T-helper 17 cell (primary cell): ENCODE results near the gene OR52D1. TPM values are rescaled to one million over a fixed set of nuclear protein-coding genes. Genes with fewer than 3 reads are reported as not detected.

Source experiments
- ATAC-seq: fragments of 150-1000 bp; cut with Tn5 transposase; 2 replicates; pipeline ENCODE4 v1.10.0; 2021; ENCODE audit warnings: mild to moderate bottlenecking, moderate library complexity
- DNase-seq, 3 donors: peaks; one replicate each; pipeline versions ENCODE4 v3.0.0 to v3.0.0-alpha.2; 2020 to 2021
- H3K9me3 ChIP-seq: one replicate; pipeline ENCODE4 v1.7.0; 2013; ENCODE audit warnings: low read length, mild to moderate bottlenecking; ENCODE audit not compliant: control insufficient read depth, poor library complexity, severe bottlenecking
- H3K27ac Mint-ChIP-seq: one replicate; pipeline ENCODE4 v1.8.0; 2022; ENCODE audit warnings: mild to moderate bottlenecking, moderate library complexity, mixed read lengths
- H3K27me3 Mint-ChIP-seq: one replicate; pipeline ENCODE4 v1.8.0; 2022; ENCODE audit warnings: mixed read lengths
- H3K36me3 Mint-ChIP-seq: one replicate; pipeline ENCODE4 v1.8.0; 2022; ENCODE audit warnings: low read depth, mixed read lengths
- H3K4me1 Mint-ChIP-seq: one replicate; pipeline ENCODE4 v1.8.0; 2022; ENCODE audit warnings: mild to moderate bottlenecking, mixed read lengths
- H3K4me3 Mint-ChIP-seq: one replicate; pipeline ENCODE4 v1.8.0; 2022; ENCODE audit warnings: mild to moderate bottlenecking, moderate library complexity, mixed read lengths
- total RNA-seq, 4 donors: library from RNA in 2 of 4; stranded (reverse) in 2 of 4; gene quantifications; one replicate each; pipeline ENCODE4 v1.2.3 and lab custom pipeline; 2022 to 2026

Gene OR52D1
- not detected for total RNA-seq
- 0 reads per million in 2 donors for total RNA-seq (lab: John Stamatoyannopoulos, UW)

DNA sequence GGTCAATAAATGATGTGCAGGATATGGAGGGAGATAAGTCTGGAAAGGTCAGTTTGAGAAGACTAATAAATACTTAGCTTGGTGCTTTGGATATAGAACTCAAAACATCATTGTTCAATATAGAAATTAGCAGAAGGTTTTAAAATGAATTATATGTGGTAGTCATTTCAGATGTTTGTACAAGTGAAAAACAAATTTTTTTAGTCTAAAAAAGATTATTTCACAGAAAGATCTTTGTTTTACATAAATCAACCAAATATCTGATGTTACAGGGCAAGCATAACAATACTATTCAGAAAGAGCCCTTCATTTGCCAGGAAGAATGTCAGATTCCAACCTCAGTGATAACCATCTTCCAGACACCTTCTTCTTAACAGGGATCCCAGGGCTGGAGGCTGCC is at the start of gene OR52D1:
OR52D1 (plus strand) TSS at position 301 of the 400 bp plus-strand sequence; CDS start at position 323, 22 bp downstream.
- DNase-seq = no peak
- Mint-ChIP-seq H3K36me3 (peaks cover 2% of the 10 kb centered on the region), H3K4me3 (no peak within 1 kb of the TSS), H3K27ac (no peak within 1 kb of the TSS), H3K4me1 (peaks cover 3% of the 10 kb centered on the region), H3K27me3 (peaks cover 31% of the 10 kb centered on the region)
- ATAC-seq = no peak
- no peaks in the 10 kb centered on the region for H3K9me3 ChIP-seq

DNA sequence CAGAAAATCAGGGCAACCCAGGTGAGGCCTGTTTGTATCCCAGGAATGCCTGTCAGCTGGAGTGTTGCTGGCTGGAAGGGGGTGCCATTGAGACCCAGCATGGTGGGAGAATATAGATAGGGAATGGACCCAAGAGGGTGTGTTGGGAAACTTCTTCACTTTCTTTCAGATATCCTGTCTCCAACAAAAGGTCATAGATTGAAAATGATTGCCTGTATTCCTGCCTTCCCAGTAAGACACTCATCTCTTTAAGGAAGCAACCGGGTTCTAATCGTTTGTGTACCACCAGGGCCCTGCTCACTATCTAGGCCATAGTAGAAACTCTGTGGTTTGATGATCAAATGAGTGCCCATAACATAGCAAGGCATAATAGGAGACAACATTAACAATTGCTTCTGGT is 47.1 kb upstream of the OR52D1 start, which contains the start of gene OR51I1:
OR51I1 (minus strand) TSS at position 101 of the 400 bp plus-strand sequence; CDS start at position 101, 0 bp downstream.
- Mint-ChIP-seq H3K27me3 (peaks cover 24% of the 10 kb centered on the region), H3K4me3 (no peak within 1 kb of the TSS), H3K4me1 (no peaks in the 10 kb centered on the region), H3K36me3 (peaks cover 2% of the 10 kb centered on the region), H3K27ac (no peak within 1 kb of the TSS)
- H3K9me3 ChIP-seq = no peaks in the 10 kb centered on the region
- ATAC-seq (no peak), DNase-seq (no peak)

DNA sequence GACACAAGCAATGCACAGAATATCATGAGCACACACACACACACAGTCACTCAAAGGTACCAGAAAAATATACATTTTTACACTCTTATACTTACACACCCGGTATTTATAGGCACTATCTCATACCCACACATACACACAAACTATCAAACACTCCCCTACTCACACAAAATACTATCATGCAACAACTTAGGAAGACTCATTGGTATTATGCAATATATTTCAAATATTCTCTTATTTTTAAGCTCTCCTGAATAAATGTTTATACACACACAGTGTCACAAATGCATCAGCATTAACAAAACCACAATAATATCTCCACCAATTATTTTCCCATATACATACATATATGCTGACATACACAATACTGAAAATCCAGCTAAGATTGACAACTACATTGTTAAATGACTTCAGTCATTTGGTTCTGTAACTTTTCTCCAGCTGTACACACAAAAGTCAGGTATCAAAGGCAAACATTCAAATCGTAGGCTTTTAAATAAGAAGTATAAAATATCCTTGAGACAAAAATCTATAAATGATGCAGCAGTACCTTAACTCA is 44.6 kb upstream of the OR52D1 start:
- DNase-seq = no peak
- Mint-ChIP-seq H3K4me1 (no peaks in the 10 kb centered on the region), H3K36me3 (peaks cover 2% of the 10 kb centered on the region), H3K27me3 (peaks cover 22% of the 10 kb centered on the region), H3K4me3 (no peak overlapping the region), H3K27ac (no peak overlapping the region)
- H3K9me3 ChIP-seq = no peaks in the 10 kb centered on the region
- no peak for ATAC-seq

DNA sequence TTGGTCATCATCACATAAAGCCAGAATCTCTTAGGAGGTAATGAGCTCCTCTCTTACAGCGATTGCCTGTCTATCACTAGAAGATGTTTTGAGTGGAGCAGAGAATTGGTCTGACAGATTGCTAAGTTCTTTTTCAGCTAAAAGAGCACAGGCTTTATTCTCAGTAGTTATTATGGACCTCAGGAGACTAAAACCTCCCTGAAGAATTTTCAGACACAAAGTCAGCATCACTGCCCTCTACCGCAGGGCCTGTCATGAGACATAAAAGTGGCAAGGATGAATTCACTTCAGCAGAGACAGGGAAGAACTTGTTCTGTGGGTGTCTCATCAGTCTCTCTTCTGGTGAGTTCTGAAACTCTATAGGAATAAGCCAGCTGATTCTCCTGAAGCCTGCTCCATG is 39.5 kb upstream of the OR52D1 start, which contains the start of gene OR51I2:
OR51I2 (plus strand) TSS at position 301 of the 400 bp plus-strand sequence. CDS start 4,166 bp downstream, outside the sequence.
- H3K27me3 Mint-ChIP-seq = peaks cover 39% of the 10 kb centered on the region

DNA sequence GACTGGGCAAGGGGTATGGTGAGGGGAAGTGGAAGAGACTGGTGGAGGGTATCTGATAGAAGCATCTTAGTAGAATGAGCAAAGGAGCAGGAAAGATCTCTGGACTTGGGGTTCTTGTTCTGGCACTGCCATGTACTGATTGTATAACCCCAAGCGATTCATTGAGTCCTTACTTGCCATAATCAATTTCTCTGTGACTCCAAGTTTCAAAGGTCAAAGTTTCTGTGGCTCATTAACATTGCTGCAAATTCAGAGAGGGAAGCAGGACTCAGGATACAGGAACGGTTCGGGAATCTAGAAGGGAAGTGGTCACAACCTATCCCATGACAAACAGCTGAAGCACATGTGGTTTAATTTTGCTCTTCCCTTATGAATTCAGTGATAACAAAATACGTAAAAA is 39.1 kb upstream of the OR52D1 start:
- H3K36me3 Mint-ChIP-seq = no peaks in the 10 kb centered on the region
- no peak overlapping the region for H3K27ac Mint-ChIP-seq
- no peak overlapping the region for H3K4me3 Mint-ChIP-seq
- ATAC-seq (no peak), DNase-seq (no peak)
- no peaks in the 10 kb centered on the region for H3K9me3 ChIP-seq
- no peaks in the 10 kb centered on the region for H3K4me1 Mint-ChIP-seq
- H3K27me3 Mint-ChIP-seq = peaks cover 43% of the 10 kb centered on the region

More for the DNA sequence above, 39.5 kb upstream of the OR52D1 start, which contains the start of gene OR51I2:
- H3K36me3 Mint-ChIP-seq = no peaks in the 10 kb centered on the region
- H3K4me3 Mint-ChIP-seq = no peak within 1 kb of the TSS
- no peaks in the 10 kb centered on the region for H3K4me1 Mint-ChIP-seq
- H3K9me3 ChIP-seq = no peaks in the 10 kb centered on the region
- no peak within 1 kb of the TSS for H3K27ac Mint-ChIP-seq
- ATAC-seq (no peak), DNase-seq (no peak)

DNA sequence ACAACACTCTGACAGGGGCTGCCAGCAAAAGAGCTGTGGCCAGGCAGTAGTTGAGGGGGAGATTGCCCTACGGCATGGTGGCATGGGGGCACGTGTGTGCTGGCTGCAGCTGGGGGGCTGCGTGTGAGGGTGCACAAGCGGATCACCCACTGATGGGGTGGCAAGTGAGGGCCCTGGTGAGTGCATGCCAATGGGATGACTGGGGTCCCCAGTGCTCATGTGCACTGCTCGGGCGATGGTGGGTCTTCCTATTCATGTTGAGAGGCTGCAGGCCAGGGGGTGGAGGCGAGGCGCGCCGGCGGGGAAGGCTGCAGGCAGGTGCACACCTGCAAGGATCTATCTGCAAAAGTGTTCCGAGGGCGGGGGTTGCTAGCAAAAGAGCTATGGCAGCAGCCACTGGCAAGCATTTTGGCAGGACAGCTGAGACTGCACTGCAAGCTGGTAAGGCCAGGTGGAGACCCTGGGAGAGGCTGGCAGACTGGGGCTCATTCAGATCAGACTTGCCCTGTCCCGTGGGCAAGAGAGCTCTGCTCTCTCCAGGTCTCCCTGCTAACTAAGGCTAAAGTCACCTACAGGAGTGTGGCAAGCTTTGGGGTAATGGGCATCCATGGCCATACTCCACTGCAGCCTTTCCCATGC is 27.4 kb upstream of the OR52D1 start:
- DNase-seq = no peak
- peaks cover 14% of the 10 kb centered on the region for H3K27me3 Mint-ChIP-seq
- H3K36me3 Mint-ChIP-seq = no peaks in the 10 kb centered on the region
- ATAC-seq = no peak
- no peaks in the 10 kb centered on the region for H3K4me1 Mint-ChIP-seq
- no peak overlapping the region for H3K4me3 Mint-ChIP-seq
- no peak overlapping the region for H3K27ac Mint-ChIP-seq
- no peaks in the 10 kb centered on the region for H3K9me3 ChIP-seq

DNA sequence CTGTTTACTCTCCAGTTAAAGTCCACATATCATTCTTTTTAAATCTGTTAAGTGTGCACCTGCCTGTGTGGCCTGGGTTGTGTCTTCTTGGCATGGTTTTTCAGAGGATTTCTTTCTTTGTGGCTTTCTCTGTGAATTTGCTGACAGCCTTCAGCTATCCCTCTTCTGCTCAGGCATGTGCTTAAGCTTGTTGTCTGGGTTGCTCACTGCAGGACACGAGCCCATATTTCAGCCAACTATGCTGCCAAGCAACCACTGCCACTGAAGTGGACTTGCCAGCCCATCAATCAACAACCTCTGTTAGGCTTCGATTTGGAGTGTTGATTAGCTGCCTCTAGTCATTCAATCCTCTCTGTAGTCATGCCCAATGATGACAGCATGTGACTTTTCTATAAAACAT is 21.0 kb upstream of the OR52D1 start:
- Mint-ChIP-seq H3K27ac (no peak overlapping the region), H3K4me3 (no peak overlapping the region), H3K4me1 (peaks cover 3% of the 10 kb centered on the region), H3K36me3 (no peaks in the 10 kb centered on the region), H3K27me3 (peaks cover 51% of the 10 kb centered on the region)
- ATAC-seq (no peak), DNase-seq (no peak)
- no peaks in the 10 kb centered on the region for H3K9me3 ChIP-seq

DNA sequence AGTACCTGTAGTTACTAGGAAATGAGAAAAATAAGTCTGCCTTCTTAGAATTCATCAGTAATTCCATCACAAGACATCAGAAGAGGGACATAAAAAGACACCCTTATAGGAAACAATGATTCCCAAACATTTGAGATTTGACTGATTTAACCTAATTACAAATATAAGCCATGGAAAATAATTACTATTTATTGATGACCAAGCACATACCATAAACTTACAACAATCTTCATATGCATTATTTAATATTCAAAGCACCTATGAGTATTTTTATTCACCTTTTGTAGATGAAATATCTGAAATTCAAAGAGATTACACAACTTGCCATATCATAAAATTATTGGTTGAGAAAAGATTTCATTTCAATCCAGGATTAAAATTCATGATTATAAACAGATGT is 14.6 kb upstream of the OR52D1 start:
- no peak overlapping the region for H3K27ac Mint-ChIP-seq
- H3K4me3 Mint-ChIP-seq = no peak overlapping the region
- H3K36me3 Mint-ChIP-seq = no peaks in the 10 kb centered on the region
- H3K4me1 Mint-ChIP-seq = peaks cover 3% of the 10 kb centered on the region
- ATAC-seq = no peak
- no peaks in the 10 kb centered on the region for H3K9me3 ChIP-seq
- DNase-seq = no peak
- H3K27me3 Mint-ChIP-seq = peaks cover 73% of the 10 kb centered on the region

DNA sequence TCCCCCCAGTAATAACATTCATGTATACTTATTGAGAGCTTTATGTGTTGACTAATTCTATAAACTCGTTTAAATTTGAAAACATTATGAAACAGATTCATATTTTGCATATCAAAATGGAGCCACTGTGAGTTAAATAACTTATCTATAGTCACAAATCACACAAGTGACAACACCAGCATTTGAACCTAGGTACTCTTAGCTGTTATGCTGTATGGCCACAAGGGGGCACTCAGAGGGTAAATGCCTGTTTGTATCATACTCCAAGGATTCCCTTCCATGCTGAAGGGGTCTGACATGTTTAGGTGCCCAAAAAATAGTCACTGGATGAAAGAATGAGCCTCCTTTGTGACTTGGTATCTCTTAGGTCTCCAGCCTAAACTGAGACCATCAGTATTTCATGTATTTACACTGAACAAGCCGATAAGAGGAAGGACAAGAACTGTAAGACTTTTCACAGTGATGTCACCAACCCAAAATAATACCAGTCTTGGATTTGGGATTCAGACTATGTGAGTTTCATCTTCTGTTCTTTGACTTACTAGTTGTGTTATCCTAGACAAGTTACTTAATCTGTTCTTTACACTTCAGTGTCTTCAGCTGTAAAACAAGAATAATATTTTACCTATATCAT is 12.2 kb upstream of the OR52D1 start:
- no peaks in the 10 kb centered on the region for H3K9me3 ChIP-seq
- ATAC-seq (peak; percentile 49), DNase-seq (peak in 1 of 3 donors; percentile 15)
- peaks cover 54% of the 10 kb centered on the region for H3K27me3 Mint-ChIP-seq
- no peaks in the 10 kb centered on the region for H3K4me1 Mint-ChIP-seq
- H3K36me3 Mint-ChIP-seq = no peaks in the 10 kb centered on the region
- no peak overlapping the region for H3K27ac Mint-ChIP-seq
- H3K4me3 Mint-ChIP-seq = no peak overlapping the region

DNA sequence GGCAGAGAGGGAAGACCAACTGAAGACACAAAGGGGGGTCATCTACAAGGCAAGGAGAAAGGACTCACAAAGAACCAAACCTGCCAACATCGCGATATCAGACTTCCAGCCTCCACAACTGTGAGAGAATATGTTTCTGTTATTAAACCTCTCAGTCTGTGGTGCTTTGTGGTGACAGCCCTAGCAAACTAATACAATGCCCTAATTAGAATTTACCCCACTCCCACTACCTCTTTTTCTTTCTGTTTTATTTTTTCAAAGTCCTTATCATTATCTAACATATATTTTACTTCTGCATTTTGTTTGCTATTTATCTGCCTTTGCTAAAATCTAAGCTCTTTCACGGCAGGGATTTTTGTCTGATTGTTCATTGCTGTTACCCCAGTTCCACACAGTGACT is 2.5 kb upstream of the OR52D1 start:
- Mint-ChIP-seq H3K4me1 (no peaks in the 10 kb centered on the region), H3K4me3 (no peak overlapping the region), H3K27me3 (peaks cover 20% of the 10 kb centered on the region), H3K27ac (no peak overlapping the region), H3K36me3 (peaks cover 2% of the 10 kb centered on the region)
- H3K9me3 ChIP-seq = no peaks in the 10 kb centered on the region
- DNase-seq = no peak
- no peak for ATAC-seq

DNA sequence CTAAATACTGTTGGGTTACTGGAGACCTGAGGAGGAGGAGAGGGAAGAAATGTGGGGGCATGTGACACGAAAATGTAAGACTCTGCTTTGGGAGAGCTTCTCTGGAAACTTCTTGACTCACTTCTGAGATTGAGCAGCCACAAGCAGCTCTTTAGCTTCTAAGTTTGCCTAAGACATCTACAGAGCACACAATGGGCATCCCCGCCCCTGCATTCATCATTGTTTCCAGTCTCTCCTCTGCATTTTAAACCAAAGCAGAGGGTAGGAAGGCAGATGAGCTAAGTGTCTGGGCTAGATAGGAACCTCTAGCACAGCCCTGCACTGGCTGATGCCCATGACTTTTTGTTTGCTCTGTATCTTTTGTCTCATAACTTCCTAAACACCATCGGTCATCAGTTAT is 2.1 kb upstream of the OR52D1 start:
- no peak for ATAC-seq
- Mint-ChIP-seq H3K4me1 (peaks cover 3% of the 10 kb centered on the region), H3K27ac (no peak overlapping the region), H3K36me3 (peaks cover 2% of the 10 kb centered on the region), H3K4me3 (no peak overlapping the region), H3K27me3 (peaks cover 24% of the 10 kb centered on the region)
- H3K9me3 ChIP-seq = no peaks in the 10 kb centered on the region
- DNase-seq = no peak

DNA sequence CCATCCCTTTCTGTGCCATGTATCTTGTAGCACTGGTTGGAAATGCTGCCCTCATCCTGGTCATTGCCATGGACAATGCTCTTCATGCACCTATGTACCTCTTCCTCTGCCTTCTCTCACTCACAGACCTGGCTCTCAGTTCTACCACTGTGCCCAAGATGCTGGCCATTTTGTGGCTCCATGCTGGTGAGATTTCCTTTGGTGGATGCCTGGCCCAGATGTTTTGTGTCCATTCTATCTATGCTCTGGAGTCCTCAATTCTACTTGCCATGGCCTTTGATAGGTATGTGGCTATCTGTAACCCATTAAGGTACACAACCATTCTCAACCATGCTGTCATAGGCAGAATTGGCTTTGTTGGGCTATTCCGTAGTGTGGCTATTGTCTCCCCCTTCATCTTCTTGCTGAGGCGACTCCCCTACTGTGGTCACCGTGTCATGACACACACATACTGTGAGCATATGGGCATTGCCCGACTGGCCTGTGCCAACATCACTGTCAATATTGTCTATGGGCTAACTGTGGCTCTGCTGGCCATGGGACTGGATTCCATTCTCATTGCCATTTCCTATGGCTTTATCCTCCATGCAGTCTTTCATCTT is 414 bp downstream of the OR52D1 start:
- Mint-ChIP-seq H3K4me3 (no peak overlapping the region), H3K4me1 (peaks cover 3% of the 10 kb centered on the region), H3K36me3 (peaks cover 2% of the 10 kb centered on the region), H3K27ac (no peak overlapping the region), H3K27me3 (peaks cover 31% of the 10 kb centered on the region)
- no peaks in the 10 kb centered on the region for H3K9me3 ChIP-seq
- ATAC-seq (no peak), DNase-seq (no peak)

DNA sequence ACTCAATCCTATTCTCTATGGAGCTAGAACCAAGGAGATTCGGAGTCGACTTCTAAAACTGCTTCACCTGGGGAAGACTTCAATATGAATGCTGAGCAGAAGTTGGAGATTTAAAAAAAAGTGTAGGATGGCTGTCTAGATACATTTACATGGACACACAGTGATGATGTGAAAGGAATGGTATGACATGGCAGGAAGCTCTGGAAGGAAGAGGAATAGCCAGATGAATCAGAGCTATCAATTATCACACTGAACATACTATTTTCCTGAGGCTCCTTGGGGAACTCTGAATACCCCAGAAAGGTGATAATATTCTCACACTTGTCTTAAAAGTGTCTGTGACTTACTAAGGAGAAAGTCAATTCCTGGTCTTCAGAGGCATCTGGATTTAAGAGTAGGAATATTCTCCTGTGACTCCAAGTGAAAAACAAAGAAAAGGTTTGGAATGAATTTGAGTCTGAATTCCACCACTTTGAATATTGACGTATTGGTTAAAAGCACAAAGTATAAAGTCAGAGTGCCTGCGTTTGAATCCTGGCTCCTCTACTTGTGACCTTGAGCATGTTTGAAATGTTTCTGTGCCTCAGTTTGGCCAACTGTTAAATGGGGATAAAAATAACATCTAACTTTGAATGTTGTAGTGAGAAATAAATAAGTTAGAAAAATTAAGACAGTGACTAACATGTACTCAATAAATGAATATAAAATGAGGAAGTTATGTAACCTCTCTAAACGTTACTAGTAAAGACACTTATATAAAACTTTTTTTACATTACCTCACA is 1.3 kb downstream of the OR52D1 start:
- H3K4me1 Mint-ChIP-seq = peaks cover 3% of the 10 kb centered on the region
- H3K4me3 Mint-ChIP-seq = no peak overlapping the region
- ATAC-seq (no peak), DNase-seq (no peak)
- peaks cover 2% of the 10 kb centered on the region for H3K36me3 Mint-ChIP-seq
- no peaks in the 10 kb centered on the region for H3K9me3 ChIP-seq
- H3K27ac Mint-ChIP-seq = no peak overlapping the region
- peaks cover 31% of the 10 kb centered on the region for H3K27me3 Mint-ChIP-seq
